Neural cell (in vitro differentiated cells): Measurements from ENCODE around the gene CUBN. TPM values are rescaled to one million over a fixed set of nuclear protein-coding genes. Genes with fewer than 3 reads are reported as not detected.

ENCODE experiments used
- H2AFZ ChIP-seq: fragments of 200-600, 300-800 bp; sonication (generic), shearing (Covaris generic); 2 replicates; pipeline ENCODE4 v1.6.0; 2014; ENCODE audit warnings: low read depth, mild to moderate bottlenecking, antibody characterized with exemption, low read length, moderate library complexity
- H3F3A ChIP-seq: fragments of 200-600 bp; shearing (Covaris generic); 2 replicates; pipeline ENCODE4 v1.6.1; 2016; ENCODE audit warnings: mild to moderate bottlenecking, moderate library complexity, mixed read lengths, antibody characterized with exemption, low read length; ENCODE audit not compliant: insufficient read depth, poor library complexity, severe bottlenecking
- H3K27ac ChIP-seq: fragments of 200-600, 300-800 bp; sonication (generic), shearing (Covaris generic); 2 replicates; pipeline ENCODE4 v1.5.1; 2014; ENCODE audit warnings: mild to moderate bottlenecking, low read length, moderate library complexity
- H3K27me3 ChIP-seq: fragments of 300-800, 200-600 bp; sonication (generic), shearing (Covaris generic); 2 replicates; pipeline ENCODE4 v1.6.0; 2014; ENCODE audit warnings: mild to moderate bottlenecking, low read depth, low read length, moderate library complexity; ENCODE audit not compliant: insufficient read depth
- H3K36me3 ChIP-seq: fragments of 300-800, 200-600 bp; sonication (generic), shearing (Covaris generic); 2 replicates; pipeline ENCODE4 v1.5.1; 2014; ENCODE audit warnings: mild to moderate bottlenecking, antibody characterized with exemption, low read length, moderate library complexity; ENCODE audit not compliant: insufficient read depth
- H3K4me2 ChIP-seq: fragments of 300-800, 200-600 bp; sonication (generic), shearing (Covaris generic); 2 replicates; pipeline ENCODE4 v1.6.0; 2014; ENCODE audit warnings: mild to moderate bottlenecking, low read length
- H3K4me3 ChIP-seq: fragments of 300-800, 200-600 bp; sonication (generic), shearing (Covaris generic); 2 replicates; pipeline ENCODE4 v1.5.1; 2014; ENCODE audit warnings: mild to moderate bottlenecking, low read length, moderate library complexity
- H3K79me2 ChIP-seq: fragments of 200-600 bp; shearing (Covaris generic); replicated peaks from 2 replicates; pipeline ENCODE4 v1.6.0; 2014; ENCODE audit warnings: mild to moderate bottlenecking, low read length, moderate library complexity; ENCODE audit not compliant: insufficient read depth
- H3K9ac ChIP-seq: fragments of 300-800, 200-600 bp; sonication (generic), shearing (Covaris generic); 2 replicates; pipeline ENCODE4 v1.6.1; 2016; ENCODE audit warnings: mild to moderate bottlenecking, low read length, mixed read lengths
- H3K9me2 ChIP-seq: fragments of 200-600 bp; shearing (Covaris generic); 2 replicates; pipeline ENCODE4 v1.6.1; 2016; ENCODE audit warnings: mild to moderate bottlenecking, low read length, mixed read lengths; ENCODE audit not compliant: insufficient read depth
- H3K9me3 ChIP-seq: fragments of 200-600, 300-800 bp; sonication (generic), shearing (Covaris generic); 2 replicates; pipeline ENCODE4 v1.6.1; 2016; ENCODE audit warnings: mild to moderate bottlenecking, mixed run types, low read length, moderate library complexity, mixed read lengths
- H4K20me1 ChIP-seq: fragments of 200-600 bp; shearing (Covaris generic); 2 replicates; pipeline ENCODE4 v1.6.1; 2016; ENCODE audit warnings: mild to moderate bottlenecking, mixed run types; ENCODE audit not compliant: insufficient read depth
- EP300 ChIP-seq: fragments of 450-650 bp; conservative IDR thresholded peaks from 2 replicates; pipeline ENCODE4 v1.6.1; 2014; ENCODE audit warnings: antibody characterized with exemption, mild to moderate bottlenecking, moderate library complexity; ENCODE audit not compliant: poor library complexity, severe bottlenecking
- EZH2 ChIP-seq: fragments of 200-600, 300-800 bp; shearing (Covaris generic), sonication (generic); IDR thresholded peaks from 2 replicates; pipeline ENCODE4 v1.6.1; 2014; ENCODE audit warnings: antibody characterized with exemption, low read length, borderline replicate concordance, mild to moderate bottlenecking; ENCODE audit not compliant: insufficient read depth, poor library complexity, severe bottlenecking
- MXI1 ChIP-seq: fragments of 450-650 bp; conservative IDR thresholded peaks from 2 replicates; pipeline ENCODE4 v1.6.1; 2014; ENCODE audit warnings: antibody characterized with exemption, mild to moderate bottlenecking; ENCODE audit not compliant: poor library complexity, severe bottlenecking
- POLR2AphosphoS5 ChIP-seq: IDR thresholded peaks from 2 replicates; pipeline ENCODE4 v1.6.1; 2012
- RAD21 ChIP-seq: fragments of 450-650 bp; conservative IDR thresholded peaks from 2 replicates; pipeline ENCODE4 v1.6.1; 2014; ENCODE audit warnings: antibody characterized with exemption, mild to moderate bottlenecking, moderate library complexity
- SMC3 ChIP-seq: fragments of 450-650 bp; conservative IDR thresholded peaks from 2 replicates; pipeline ENCODE4 v1.6.1; 2014; ENCODE audit warnings: antibody characterized with exemption, mild to moderate bottlenecking, moderate library complexity; ENCODE audit not compliant: poor library complexity
- TAF1 ChIP-seq: IDR thresholded peaks from 2 replicates; pipeline ENCODE4 v1.6.1; 2012; ENCODE audit warnings: low read depth
- polyA plus RNA-seq: library from polyadenylated mRNA; depleted of rRNA; stranded (reverse); fragments of >200 nt; gene quantifications from 2 replicates; pipeline ENCODE4 v1.2.3, GENCODE V29; 2014
- TF ChIP-seq, protein P1 (sequence below): IDR thresholded peaks from 2 replicates; pipeline ENCODE4 v1.6.1; 2012; ENCODE audit warnings: borderline replicate concordance
- TF ChIP-seq, protein P2 (sequence below): fragments of 450-650 bp; IDR thresholded peaks from 2 replicates; pipeline ENCODE4 v1.5.1; 2014; ENCODE audit warnings: antibody characterized with exemption, mild to moderate bottlenecking, moderate library complexity; ENCODE audit not compliant: poor library complexity, severe bottlenecking

CUBN gene
- polyA plus RNA-seq, 1 donor from 2014 or later, result 7.1 TPM

DNA sequence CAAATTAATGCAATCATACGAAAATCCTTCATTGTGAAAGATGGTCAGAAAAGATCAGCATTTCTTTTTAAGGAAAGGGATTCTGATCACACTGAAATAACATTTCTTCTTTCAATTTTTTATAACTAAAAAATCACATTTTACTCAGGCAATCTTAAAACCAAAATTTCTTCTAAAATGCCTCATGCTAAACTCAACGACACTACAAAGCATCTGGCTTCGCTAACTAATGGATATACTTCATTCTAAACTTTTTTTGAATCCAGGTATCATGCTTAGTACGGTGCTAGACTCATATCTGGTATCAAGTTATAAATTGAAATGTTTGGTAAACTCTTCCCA is 100.4 kb downstream of the CUBN start:
- Histone ChIP-seq H2AFZ (no peak overlapping the region), H3K27me3 (no peaks in the 10 kb centered on the region), H3K27ac (no peak overlapping the region), H3K9ac (no peak overlapping the region), H3K4me2 (no peak overlapping the region), H3K9me2 (no peaks in the 10 kb centered on the region), H4K20me1 (no peaks in the 10 kb centered on the region), H3F3A (no peaks in the 10 kb centered on the region), H3K36me3 (no peaks in the 10 kb centered on the region), H3K79me2 (no peaks in the 10 kb centered on the region), H3K4me3 (no peak overlapping the region), H3K9me3 (no peaks in the 10 kb centered on the region)
- TF ChIP-seq, protein P1, sequence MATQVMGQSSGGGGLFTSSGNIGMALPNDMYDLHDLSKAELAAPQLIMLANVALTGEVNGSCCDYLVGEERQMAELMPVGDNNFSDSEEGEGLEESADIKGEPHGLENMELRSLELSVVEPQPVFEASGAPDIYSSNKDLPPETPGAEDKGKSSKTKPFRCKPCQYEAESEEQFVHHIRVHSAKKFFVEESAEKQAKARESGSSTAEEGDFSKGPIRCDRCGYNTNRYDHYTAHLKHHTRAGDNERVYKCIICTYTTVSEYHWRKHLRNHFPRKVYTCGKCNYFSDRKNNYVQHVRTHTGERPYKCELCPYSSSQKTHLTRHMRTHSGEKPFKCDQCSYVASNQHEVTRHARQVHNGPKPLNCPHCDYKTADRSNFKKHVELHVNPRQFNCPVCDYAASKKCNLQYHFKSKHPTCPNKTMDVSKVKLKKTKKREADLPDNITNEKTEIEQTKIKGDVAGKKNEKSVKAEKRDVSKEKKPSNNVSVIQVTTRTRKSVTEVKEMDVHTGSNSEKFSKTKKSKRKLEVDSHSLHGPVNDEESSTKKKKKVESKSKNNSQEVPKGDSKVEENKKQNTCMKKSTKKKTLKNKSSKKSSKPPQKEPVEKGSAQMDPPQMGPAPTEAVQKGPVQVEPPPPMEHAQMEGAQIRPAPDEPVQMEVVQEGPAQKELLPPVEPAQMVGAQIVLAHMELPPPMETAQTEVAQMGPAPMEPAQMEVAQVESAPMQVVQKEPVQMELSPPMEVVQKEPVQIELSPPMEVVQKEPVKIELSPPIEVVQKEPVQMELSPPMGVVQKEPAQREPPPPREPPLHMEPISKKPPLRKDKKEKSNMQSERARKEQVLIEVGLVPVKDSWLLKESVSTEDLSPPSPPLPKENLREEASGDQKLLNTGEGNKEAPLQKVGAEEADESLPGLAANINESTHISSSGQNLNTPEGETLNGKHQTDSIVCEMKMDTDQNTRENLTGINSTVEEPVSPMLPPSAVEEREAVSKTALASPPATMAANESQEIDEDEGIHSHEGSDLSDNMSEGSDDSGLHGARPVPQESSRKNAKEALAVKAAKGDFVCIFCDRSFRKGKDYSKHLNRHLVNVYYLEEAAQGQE, result no peak
- TF ChIP-seq POLR2AphosphoS5, result no peak
- no peak for TF ChIP-seq RAD21

DNA sequence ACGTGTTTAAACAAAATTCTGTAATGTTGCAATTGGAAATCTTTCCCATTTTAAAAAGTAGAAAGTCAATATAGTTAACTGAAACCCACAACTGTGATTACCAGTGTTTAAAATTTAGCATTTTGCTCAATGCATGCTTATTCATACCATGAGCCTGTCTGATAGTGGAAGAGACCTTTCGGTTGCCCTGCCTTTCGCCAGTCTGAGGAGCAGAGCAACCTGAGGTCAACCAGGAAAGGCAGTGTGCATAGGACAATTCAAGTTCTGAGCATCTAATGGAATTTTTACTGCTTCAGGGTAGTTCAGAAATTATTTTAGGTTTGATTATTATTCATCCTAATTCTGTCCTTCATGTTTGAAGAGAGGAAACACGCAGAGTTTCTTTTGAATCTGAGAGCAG is 100.8 kb downstream of the CUBN start:
- H4K20me1 ChIP-seq, result no peaks in the 10 kb centered on the region
- no peaks in the 10 kb centered on the region for H3F3A ChIP-seq
- H3K27ac ChIP-seq, result no peak overlapping the region
- no peak overlapping the region for H3K4me3 ChIP-seq
- H3K9me2 ChIP-seq, result no peaks in the 10 kb centered on the region
- no peaks in the 10 kb centered on the region for H3K9me3 ChIP-seq
- H3K79me2 ChIP-seq, result no peaks in the 10 kb centered on the region
- TF ChIP-seq TAF1 (no peak), MXI1 (no peak), EZH2 (no peak), POLR2AphosphoS5 (no peak), EP300 (no peak), RAD21 (no peak), SMC3 (no peak)
- TF ChIP-seq, protein P1, result no peak
- TF ChIP-seq, protein P2, sequence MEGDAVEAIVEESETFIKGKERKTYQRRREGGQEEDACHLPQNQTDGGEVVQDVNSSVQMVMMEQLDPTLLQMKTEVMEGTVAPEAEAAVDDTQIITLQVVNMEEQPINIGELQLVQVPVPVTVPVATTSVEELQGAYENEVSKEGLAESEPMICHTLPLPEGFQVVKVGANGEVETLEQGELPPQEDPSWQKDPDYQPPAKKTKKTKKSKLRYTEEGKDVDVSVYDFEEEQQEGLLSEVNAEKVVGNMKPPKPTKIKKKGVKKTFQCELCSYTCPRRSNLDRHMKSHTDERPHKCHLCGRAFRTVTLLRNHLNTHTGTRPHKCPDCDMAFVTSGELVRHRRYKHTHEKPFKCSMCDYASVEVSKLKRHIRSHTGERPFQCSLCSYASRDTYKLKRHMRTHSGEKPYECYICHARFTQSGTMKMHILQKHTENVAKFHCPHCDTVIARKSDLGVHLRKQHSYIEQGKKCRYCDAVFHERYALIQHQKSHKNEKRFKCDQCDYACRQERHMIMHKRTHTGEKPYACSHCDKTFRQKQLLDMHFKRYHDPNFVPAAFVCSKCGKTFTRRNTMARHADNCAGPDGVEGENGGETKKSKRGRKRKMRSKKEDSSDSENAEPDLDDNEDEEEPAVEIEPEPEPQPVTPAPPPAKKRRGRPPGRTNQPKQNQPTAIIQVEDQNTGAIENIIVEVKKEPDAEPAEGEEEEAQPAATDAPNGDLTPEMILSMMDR, result no peak
- no peak overlapping the region for H2AFZ ChIP-seq
- no peak overlapping the region for H3K9ac ChIP-seq
- no peak overlapping the region for H3K4me2 ChIP-seq
- H3K27me3 ChIP-seq, result no peaks in the 10 kb centered on the region
- no peaks in the 10 kb centered on the region for H3K36me3 ChIP-seq
